B cell (primary cell): ENCODE measurements around the gene HOOK2. TPM values are rescaled to one million over a fixed set of nuclear protein-coding genes. Genes with fewer than 3 reads are reported as not detected.
A peak's percentile ranks its signal among the peaks of the same experiment; 100 is the strongest.

Experiments used
- ATAC-seq: fragments of 200-7000 bp; cut with Tn5 transposase; one replicate; pipeline ENCODE4 v1.10.0; 2021; ENCODE audit warnings: low read depth, mild to moderate bottlenecking, moderate number of reproducible peaks, moderate library complexity
- CTCF ChIA-PET: fragments of 350-600 bp; sonication (Branson Sonifier 250); formaldehyde crosslinking; loops from one replicate; lab custom pipeline; 2021; ENCODE audit warnings: antibody characterized with exemption, inconsistent platforms; lab: Charles Lee
- POLR2A ChIA-PET: fragments of 350-600 bp; sonication (Branson Sonifier 250); formaldehyde crosslinking; loops from one replicate; lab custom pipeline; 2021; ENCODE audit warnings: antibody characterized with exemption; lab: Charles Lee
- DNase-seq: peaks from one replicate; pipeline ENCODE4 v3.0.0; 2013
- H2AFZ ChIP-seq: 2 replicates; pipeline ENCODE4 v1.6.1; 2012; ENCODE audit warnings: mild to moderate bottlenecking, low read depth, low read length; ENCODE audit not compliant: insufficient read depth, poor library complexity, severe bottlenecking
- H3K27ac ChIP-seq, 2 donors: 1 replicate in 1 of 2; 2 replicates in 1 of 2; pipeline ENCODE4 v1.5.1; 2012 to 2013; ENCODE audit warnings: low read length in 2 of 2, mild to moderate bottlenecking in 2 of 2, moderate library complexity in 1 of 2
- H3K27me3 ChIP-seq, 4 experiments: fragments of 200-600 bp in 1 of 4; sonication (generic) in 1 of 4; replicated peaks in 1 of 4; 1 replicate in 2 of 4; 2 replicates in 2 of 4; pipeline versions ENCODE4 v1.6.1 to v1.7.0; 2013 to 2016; ENCODE audit warnings: low read length in 3 of 4, mild to moderate bottlenecking in 2 of 4, mixed read lengths in 1 of 4, moderate library complexity in 1 of 4; ENCODE audit not compliant: insufficient read depth in 4 of 4, control insufficient read depth in 3 of 4; ENCODE audit errors: control extremely low read depth in 1 of 4
- H3K36me3 ChIP-seq, 2 experiments: replicated peaks in 1 of 2; 1 replicate in 1 of 2; 2 replicates in 1 of 2; pipeline versions ENCODE4 v1.6.1 to v1.7.1; 2013; ENCODE audit warnings: low read length in 1 of 2; ENCODE audit not compliant: insufficient read depth in 2 of 2, control insufficient read depth in 1 of 2; ENCODE audit errors: control extremely low read depth in 1 of 2, extremely low read depth in 1 of 2
- H3K4me1 ChIP-seq, 2 donors: fragments of 200-600 bp in 1 of 2; sonication (generic) in 1 of 2; 1 replicate in 1 of 2; 2 replicates in 1 of 2; pipeline versions ENCODE4 v1.5.1 to v1.6.1; 2013 to 2017; ENCODE audit warnings: low read length in 2 of 2; ENCODE audit not compliant: control insufficient read depth in 2 of 2, insufficient read depth in 2 of 2
- H3K4me2 ChIP-seq: replicated peaks from 2 replicates; pipeline ENCODE3; 2012; ENCODE audit warnings: mild to moderate bottlenecking, low read depth, low read length; ENCODE audit not compliant: poor library complexity, severe bottlenecking
- H3K4me3 ChIP-seq, 5 experiments: fragments of 200-600 bp in 1 of 5; sonication (generic) in 1 of 5; 1 replicate in 3 of 5; 2 replicates in 2 of 5; pipeline versions ENCODE4 v1.5.1 to v1.7.0; 2011 to 2016; ENCODE audit warnings: low read length in 4 of 5, mild to moderate bottlenecking in 4 of 5, low read depth in 2 of 5, control low read depth in 1 of 5, moderate library complexity in 1 of 5; ENCODE audit not compliant: insufficient read depth in 1 of 5; ENCODE audit errors: control extremely low read depth in 1 of 5, extremely low read depth in 1 of 5
- H3K79me2 ChIP-seq: fragments of 200-600 bp; sonication (generic); one replicate; pipeline ENCODE4 v1.6.0; 2016; ENCODE audit warnings: low read length; ENCODE audit not compliant: control insufficient read depth, insufficient read depth
- H3K9ac ChIP-seq: fragments of 200-600 bp; sonication (generic); 2 replicates; pipeline ENCODE4 v1.6.1; 2017; ENCODE audit warnings: mild to moderate bottlenecking, low read length, moderate library complexity
- H3K9me3 ChIP-seq, 3 donors: one replicate each; pipeline versions ENCODE4 v1.6.1 to v1.7.1; 2013; ENCODE audit warnings: low read length in 2 of 3; ENCODE audit not compliant: control insufficient read depth in 2 of 3, insufficient read depth in 1 of 3; ENCODE audit errors: control extremely low read depth in 1 of 3
- H4K20me1 ChIP-seq: 2 replicates; pipeline ENCODE4 v1.6.0; 2012; ENCODE audit warnings: mild to moderate bottlenecking, low read length; ENCODE audit not compliant: insufficient read depth, control insufficient read depth, poor library complexity, severe bottlenecking
- H3K27ac Mint-ChIP-seq: one replicate; pipeline ENCODE4 v1.8.0; 2021; ENCODE audit warnings: mixed read lengths
- H3K27me3 Mint-ChIP-seq: one replicate; pipeline ENCODE4 v1.8.0; 2021; ENCODE audit warnings: mixed read lengths
- H3K4me1 Mint-ChIP-seq: one replicate; pipeline ENCODE4 v1.8.0; 2021; ENCODE audit warnings: mixed read lengths
- H3K4me3 Mint-ChIP-seq: one replicate; pipeline ENCODE4 v1.8.0; 2021; ENCODE audit warnings: mixed read lengths
- H3K9me3 Mint-ChIP-seq: one replicate; pipeline ENCODE4 v1.8.0; 2022; ENCODE audit warnings: mixed read lengths; ENCODE audit not compliant: insufficient read depth
- EZH2 ChIP-seq: IDR thresholded peaks from 2 replicates; pipeline ENCODE4 v1.6.1; 2012; ENCODE audit warnings: borderline replicate concordance, low read depth, mild to moderate bottlenecking, moderate library complexity, low read length; ENCODE audit not compliant: insufficient read depth, poor library complexity, severe bottlenecking
- WGBS: methylation state at CpG from one replicate; pipeline ENCODE4 v1.1.5; 2013; ENCODE audit warnings: missing lambda C conversion rate; ENCODE audit not compliant: insufficient coverage; 5-methylcytosine and 5-hydroxymethylcytosine counted together
- intact Hi-C: fragments of 100-400 bp; cut with micrococcal nuclease; formaldehyde crosslinking; loops from one replicate; pipeline ENCODE4 v1.10.0; 2022
- polyA plus RNA-seq: library from polyadenylated mRNA; depleted of rRNA; stranded (reverse); fragments of >200 nt; gene quantifications from 2 replicates; pipeline ENCODE4 v1.2.3, GENCODE V29; 2012
- total RNA-seq, 2 donors: library from RNA; stranded (reverse); fragments of 120-200 nt in 1 of 2; gene quantifications; 1 replicate in 1 of 2; 2 replicates in 1 of 2; pipeline versions ENCODE4 v1.2.3 to v1.2.4, GENCODE V29; 2013 to 2022
- TF ChIP-seq, protein P1 (sequence below): fragments of 200-600 bp; IDR thresholded peaks from one replicate; pipeline ENCODE4 v1.8.0; 2022; ENCODE audit warnings: antibody characterized with exemption, mild to moderate bottlenecking

HOOK2 gene
- total and polyA plus RNA-seq, 2 donors (not counting 1 experiment from before 2014, with no cell fraction given) = 30.3 to 33.4 TPM

DNA sequence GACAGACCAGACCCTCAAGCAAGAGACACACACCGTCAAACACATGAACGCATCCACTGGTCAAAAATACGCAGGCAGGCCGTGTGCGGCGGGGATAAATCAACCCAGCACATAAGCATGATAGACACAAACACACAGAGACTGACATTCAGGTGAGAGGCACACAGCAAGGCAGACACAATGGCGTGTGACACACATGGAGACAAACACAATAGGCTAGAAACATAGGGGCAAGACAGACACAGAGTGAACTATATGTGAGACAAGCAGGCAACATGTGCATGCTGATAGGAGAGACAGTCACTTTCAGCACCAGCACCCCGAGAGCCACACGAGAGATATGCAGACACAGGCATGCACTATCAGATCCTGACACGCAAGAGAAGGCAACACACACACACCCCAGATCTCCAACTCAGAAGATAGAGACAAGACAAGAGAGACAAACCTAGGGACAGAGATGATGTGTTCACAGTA, 9.1 kb upstream of the HOOK2 start:
- no peaks in the 10 kb centered on the region for H3K36me3 ChIP-seq
- Mint-ChIP-seq H3K27me3 (no peaks in the 10 kb centered on the region), H3K9me3 (no peaks in the 10 kb centered on the region), H3K4me3 (no peak overlapping the region), H3K4me1 (peaks cover 47% of the 10 kb centered on the region), H3K27ac (no peak overlapping the region)
- peak overlapping the region; percentile 96 for H3K4me2 ChIP-seq
- intact Hi-C loops = no loop called here
- POLR2A ChIA-PET = interaction anchor here (4.9 kb wide), 1 partner anchor 9 kb away, joined by 118 read pairs; the partner anchor contains the start of gene JUNB
- H3K27ac ChIP-seq = peak overlapping the region; percentile 92 to 97
- H3K79me2 ChIP-seq = no peaks in the 10 kb centered on the region
- H3K9ac ChIP-seq = no peak overlapping the region
- ATAC-seq (no peak), DNase-seq (no peak)
- WGBS = 82% methylated on average over 9 of the region's 10 CpGs
- no peaks in the 10 kb centered on the region for H4K20me1 ChIP-seq
- H3K27me3 ChIP-seq = no peaks in the 10 kb centered on the region
- H3K4me3 ChIP-seq = no peak overlapping the region
- TF ChIP-seq, protein P1, sequence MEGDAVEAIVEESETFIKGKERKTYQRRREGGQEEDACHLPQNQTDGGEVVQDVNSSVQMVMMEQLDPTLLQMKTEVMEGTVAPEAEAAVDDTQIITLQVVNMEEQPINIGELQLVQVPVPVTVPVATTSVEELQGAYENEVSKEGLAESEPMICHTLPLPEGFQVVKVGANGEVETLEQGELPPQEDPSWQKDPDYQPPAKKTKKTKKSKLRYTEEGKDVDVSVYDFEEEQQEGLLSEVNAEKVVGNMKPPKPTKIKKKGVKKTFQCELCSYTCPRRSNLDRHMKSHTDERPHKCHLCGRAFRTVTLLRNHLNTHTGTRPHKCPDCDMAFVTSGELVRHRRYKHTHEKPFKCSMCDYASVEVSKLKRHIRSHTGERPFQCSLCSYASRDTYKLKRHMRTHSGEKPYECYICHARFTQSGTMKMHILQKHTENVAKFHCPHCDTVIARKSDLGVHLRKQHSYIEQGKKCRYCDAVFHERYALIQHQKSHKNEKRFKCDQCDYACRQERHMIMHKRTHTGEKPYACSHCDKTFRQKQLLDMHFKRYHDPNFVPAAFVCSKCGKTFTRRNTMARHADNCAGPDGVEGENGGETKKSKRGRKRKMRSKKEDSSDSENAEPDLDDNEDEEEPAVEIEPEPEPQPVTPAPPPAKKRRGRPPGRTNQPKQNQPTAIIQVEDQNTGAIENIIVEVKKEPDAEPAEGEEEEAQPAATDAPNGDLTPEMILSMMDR = no peak
- no peak for TF ChIP-seq EZH2
- CTCF ChIA-PET = interaction anchor here (1.0 to 27.9 kb wide), 2 partner anchors 15 to 24 kb away, joined by 3 to 1147 read pairs; partner anchors contain the start of genes JUNB, PRDX2, RNASEH2A and THSD8
- H3K9me3 ChIP-seq = no peaks in the 10 kb centered on the region
- no peak overlapping the region for H2AFZ ChIP-seq
- peaks cover 75 to 81% of the 10 kb centered on the region in 2 donors for H3K4me1 ChIP-seq

DNA sequence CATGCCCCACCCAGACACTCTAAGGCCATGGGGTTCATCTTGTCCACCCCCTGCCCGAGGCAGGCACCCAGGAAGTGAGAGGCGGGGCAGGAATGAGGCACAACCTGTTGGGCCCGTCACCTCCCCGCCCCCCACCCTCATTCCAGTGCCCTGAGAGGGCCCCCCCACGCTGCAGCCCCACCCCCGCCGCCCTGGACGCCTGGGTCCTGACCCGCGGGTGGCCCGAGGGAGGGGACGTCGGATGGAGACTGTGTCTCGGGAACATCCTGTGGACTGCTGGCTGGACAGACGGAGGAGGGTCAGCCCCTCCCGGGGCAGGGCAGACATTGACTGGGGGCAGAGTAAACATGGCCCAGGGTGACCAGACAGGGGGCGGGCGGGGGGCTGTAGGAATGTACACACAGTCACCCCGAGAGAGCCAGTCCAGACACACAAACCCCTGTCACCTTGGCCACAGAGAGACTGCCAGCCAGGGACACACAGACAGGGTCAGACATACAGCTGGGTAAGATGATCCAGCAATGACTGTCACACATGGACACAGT, 8.6 kb upstream of the HOOK2 start:
- intact Hi-C loops = no loop called here
- H3K4me1 ChIP-seq = peaks cover 74 to 81% of the 10 kb centered on the region in 2 donors
- 60% methylated on average over 16 of the region's 19 CpGs for WGBS
- H2AFZ ChIP-seq = no peak overlapping the region
- no peaks in the 10 kb centered on the region for H3K36me3 ChIP-seq
- DNase-seq (no peak), ATAC-seq (no peak)
- Mint-ChIP-seq H3K9me3 (no peaks in the 10 kb centered on the region), H3K4me1 (peaks cover 47% of the 10 kb centered on the region), H3K4me3 (peak overlapping the region; percentile 89), H3K27me3 (no peaks in the 10 kb centered on the region), H3K27ac (no peak overlapping the region)
- no peaks in the 10 kb centered on the region for H3K9me3 ChIP-seq
- no peaks in the 10 kb centered on the region for H3K79me2 ChIP-seq
- no peaks in the 10 kb centered on the region for H4K20me1 ChIP-seq
- no peak overlapping the region for H3K4me3 ChIP-seq
- H3K27ac ChIP-seq = peak overlapping the region; percentile 92 to 97
- H3K9ac ChIP-seq = no peak overlapping the region
- ChIA-PET CTCF (interaction anchor here (1.0 to 27.9 kb wide), 2 partner anchors 15 to 24 kb away, joined by 3 to 1147 read pairs; partner anchors contain the start of genes JUNB, PRDX2, RNASEH2A and THSD8), POLR2A (interaction anchor here (4.9 kb wide), 1 partner anchor 10 kb away, joined by 118 read pairs; the partner anchor contains the start of gene JUNB)
- H3K4me2 ChIP-seq = peak overlapping the region; percentile 96
- TF ChIP-seq, protein P1 = no peak
- no peak for TF ChIP-seq EZH2
- H3K27me3 ChIP-seq = no peaks in the 10 kb centered on the region
